CD14-positive monocyte (primary cell): ENCODE measurements around the gene CHAF1A. TPM values are rescaled to one million over a fixed set of nuclear protein-coding genes. Genes with fewer than 3 reads are reported as not detected.
A peak's percentile ranks its signal among the peaks of the same experiment; 100 is the strongest.

Experiments used
- DNase-seq, 3 donors: peaks; one replicate each; pipeline ENCODE4 v3.0.0-alpha.2; 2011 to 2022
- H2AFZ ChIP-seq: 2 replicates; pipeline ENCODE4 v1.6.0; 2012; ENCODE audit warnings: mild to moderate bottlenecking, low read depth, low read length, inconsistent platforms; ENCODE audit not compliant: insufficient read depth, poor library complexity, severe bottlenecking
- H3K27ac ChIP-seq, 2 donors: 1 replicate in 1 of 2; 2 replicates in 1 of 2; pipeline ENCODE4 v1.5.1; 2012 to 2013; ENCODE audit warnings: low read length in 2 of 2, control low read depth in 1 of 2, inconsistent platforms in 1 of 2, low read depth in 1 of 2, mild to moderate bottlenecking in 1 of 2
- H3K27me3 ChIP-seq, 2 donors: one replicate each; pipeline versions ENCODE4 v1.6.0 to v1.6.1; 2011 to 2013; ENCODE audit warnings: low read length in 2 of 2; ENCODE audit not compliant: control insufficient read depth in 2 of 2, insufficient read depth in 2 of 2
- H3K36me3 ChIP-seq, 2 donors: replicated peaks in 1 of 2; 1 replicate in 1 of 2; 2 replicates in 1 of 2; pipeline versions ENCODE4 v1.5.1 to v1.6.1; 2012 to 2013; ENCODE audit warnings: low read length in 2 of 2, control low read depth in 1 of 2, inconsistent platforms in 1 of 2, mild to moderate bottlenecking in 1 of 2; ENCODE audit not compliant: insufficient read depth in 2 of 2, control insufficient read depth in 1 of 2
- H3K4me1 ChIP-seq, 2 donors: 1 replicate in 1 of 2; 2 replicates in 1 of 2; pipeline versions ENCODE4 v1.5.1 to v1.6.1; 2012 to 2013; ENCODE audit warnings: low read length in 2 of 2, control low read depth in 1 of 2, inconsistent platforms in 1 of 2, mild to moderate bottlenecking in 1 of 2, moderate library complexity in 1 of 2; ENCODE audit not compliant: insufficient read depth in 2 of 2, control insufficient read depth in 1 of 2
- H3K4me2 ChIP-seq: replicated peaks from 2 replicates; pipeline ENCODE3; 2012; ENCODE audit warnings: low read length, moderate library complexity, mild to moderate bottlenecking; ENCODE audit not compliant: poor library complexity, severe bottlenecking; ENCODE audit errors: extremely low read depth
- H3K4me3 ChIP-seq, 3 experiments: fragments of 200-600 bp in 1 of 3; sonication (generic) in 1 of 3; replicated peaks in 1 of 3; 1 replicate in 2 of 3; 2 replicates in 1 of 3; pipeline ENCODE4 v1.5.1; 2011 to 2013; ENCODE audit warnings: low read length in 3 of 3, mild to moderate bottlenecking in 3 of 3, control low read depth in 2 of 3, low read depth in 2 of 3, inconsistent platforms in 1 of 3, moderate library complexity in 1 of 3
- H3K79me2 ChIP-seq: 2 replicates; pipeline ENCODE4 v1.6.0; 2012; ENCODE audit warnings: mild to moderate bottlenecking, control low read depth, inconsistent platforms, low read length, moderate library complexity; ENCODE audit not compliant: insufficient read depth
- H3K9ac ChIP-seq: 2 replicates; pipeline ENCODE4 v1.6.0; 2017; ENCODE audit warnings: low read length, mild to moderate bottlenecking; ENCODE audit not compliant: insufficient read depth, poor library complexity, severe bottlenecking
- H3K9me3 ChIP-seq, 2 donors: replicated peaks in 1 of 2; 1 replicate in 1 of 2; 2 replicates in 1 of 2; pipeline versions ENCODE4 v1.5.1 to v1.6.1; 2012 to 2013; ENCODE audit warnings: low read length in 2 of 2, control low read depth in 1 of 2; ENCODE audit not compliant: control insufficient read depth in 1 of 2, insufficient read depth in 1 of 2
- H4K20me1 ChIP-seq: 2 replicates; pipeline ENCODE4 v1.6.0; 2012; ENCODE audit warnings: mild to moderate bottlenecking, low read length, control low read depth, moderate library complexity; ENCODE audit not compliant: insufficient read depth
- H3K27ac Mint-ChIP-seq, 7 donors: one replicate each; pipeline ENCODE4 v1.8.0; 2020; ENCODE audit warnings: mild to moderate bottlenecking in 7 of 7, mixed read lengths in 7 of 7, moderate library complexity in 6 of 7, inconsistent platforms in 2 of 7
- H3K27me3 Mint-ChIP-seq, 3 donors: one replicate each; pipeline ENCODE4 v1.8.0; 2021 to 2022; ENCODE audit warnings: low read depth in 3 of 3, mild to moderate bottlenecking in 3 of 3, mixed read lengths in 3 of 3, moderate library complexity in 3 of 3, inconsistent platforms in 1 of 3
- H3K36me3 Mint-ChIP-seq, 2 donors: one replicate each; pipeline ENCODE4 v1.8.0; 2020; ENCODE audit warnings: mixed read lengths in 2 of 2, inconsistent platforms in 1 of 2, mild to moderate bottlenecking in 1 of 2
- H3K4me1 Mint-ChIP-seq: one replicate; pipeline ENCODE4 v1.8.0; 2020; ENCODE audit warnings: mild to moderate bottlenecking, mixed read lengths
- H3K4me3 Mint-ChIP-seq, 2 donors: one replicate each; pipeline ENCODE4 v1.8.0; 2020; ENCODE audit warnings: mild to moderate bottlenecking in 2 of 2, mixed read lengths in 2 of 2, moderate library complexity in 1 of 2
- H3K9me3 Mint-ChIP-seq, 7 donors: one replicate each; pipeline ENCODE4 v1.8.0; 2020 to 2022; ENCODE audit warnings: mixed read lengths in 7 of 7, mild to moderate bottlenecking in 6 of 7, moderate library complexity in 6 of 7, inconsistent platforms in 2 of 7
- CTCF ChIP-seq: fragments of 200-600 bp; IDR thresholded peaks from one replicate; pipeline ENCODE4 v1.8.0; 2022; ENCODE audit warnings: antibody characterized with exemption, mild to moderate bottlenecking
- WGBS: methylation state at CpG from one replicate; pipeline ENCODE4 v1.1.5; 2013; ENCODE audit warnings: missing lambda C conversion rate; ENCODE audit not compliant: insufficient coverage; 5-methylcytosine and 5-hydroxymethylcytosine counted together
- intact Hi-C, 2 donors: fragments of 100-400 bp; cut with micrococcal nuclease; formaldehyde crosslinking; loops; one replicate each; pipeline versions ENCODE4 v1.15.0 to v1.15.1; 2023
- polyA plus RNA-seq, 3 donors: library from polyadenylated mRNA; depleted of rRNA in 1 of 3; unstranded in 2 of 3; stranded (reverse) in 1 of 3; fragments of 300-500 nt in 2 of 3; fragments of >200 nt in 1 of 3; fragmentation: Illumina TruSeq in 2 of 3; gene quantifications; 1 replicate in 2 of 3; 2 replicates in 1 of 3; pipeline ENCODE4 v1.2.3, GENCODE V29; 2012 to 2021

Gene CHAF1A
- polyA plus RNA-seq, 3 donors = 4.4 to 26.4 (median 5.4) TPM

GRCh38 chr19:4456843-4457653, 54.6 kb downstream of the CHAF1A start:
- Mint-ChIP-seq H3K27me3 (peaks cover 0 to 1% (median 1%) of the 10 kb centered on the region in 3 donors), H3K36me3 (peaks cover 13 to 30% of the 10 kb centered on the region in 2 donors), H3K4me1 (peaks cover 19% of the 10 kb centered on the region), H3K9me3 (no peaks in the 10 kb centered on the region), H3K4me3 (peak overlapping the region; percentile 94 to 97), H3K27ac (peak overlapping the region; percentile 90 to 96 (median 91))
- Histone ChIP-seq H3K27me3 (no peaks in the 10 kb centered on the region), H3K9ac (peak overlapping the region; percentile 61), H3K27ac (peak overlapping the region; percentile 66 to 78), H3K79me2 (peaks cover 23% of the 10 kb centered on the region), H3K4me2 (peak overlapping the region; percentile 97), H3K4me3 (peak overlapping the region; percentile 65 to 87 (median 76)), H3K4me1 (peaks cover 20 to 22% of the 10 kb centered on the region in 2 donors), H3K9me3 (no peaks in the 10 kb centered on the region), H2AFZ (peak overlapping the region; percentile 61), H3K36me3 (peaks cover 21 to 28% of the 10 kb centered on the region in 2 donors), H4K20me1 (peaks cover 50% of the 10 kb centered on the region)
- TF ChIP-seq CTCF = no peak
- under 1% methylated on average over 28 of the region's 53 CpGs for WGBS
- no peak for DNase-seq
- intact Hi-C loops = loop anchor here (1.0 to 5.0 kb wide), 6 partner anchors 14 to 210 kb away; partner anchors contain the start of genes CHAF1A (in 2 of the 2), MPND (in 1 of the 2), SH3GL1 (in 1 of the 2) and YJU2 (in 1 of the 2)

DNA sequence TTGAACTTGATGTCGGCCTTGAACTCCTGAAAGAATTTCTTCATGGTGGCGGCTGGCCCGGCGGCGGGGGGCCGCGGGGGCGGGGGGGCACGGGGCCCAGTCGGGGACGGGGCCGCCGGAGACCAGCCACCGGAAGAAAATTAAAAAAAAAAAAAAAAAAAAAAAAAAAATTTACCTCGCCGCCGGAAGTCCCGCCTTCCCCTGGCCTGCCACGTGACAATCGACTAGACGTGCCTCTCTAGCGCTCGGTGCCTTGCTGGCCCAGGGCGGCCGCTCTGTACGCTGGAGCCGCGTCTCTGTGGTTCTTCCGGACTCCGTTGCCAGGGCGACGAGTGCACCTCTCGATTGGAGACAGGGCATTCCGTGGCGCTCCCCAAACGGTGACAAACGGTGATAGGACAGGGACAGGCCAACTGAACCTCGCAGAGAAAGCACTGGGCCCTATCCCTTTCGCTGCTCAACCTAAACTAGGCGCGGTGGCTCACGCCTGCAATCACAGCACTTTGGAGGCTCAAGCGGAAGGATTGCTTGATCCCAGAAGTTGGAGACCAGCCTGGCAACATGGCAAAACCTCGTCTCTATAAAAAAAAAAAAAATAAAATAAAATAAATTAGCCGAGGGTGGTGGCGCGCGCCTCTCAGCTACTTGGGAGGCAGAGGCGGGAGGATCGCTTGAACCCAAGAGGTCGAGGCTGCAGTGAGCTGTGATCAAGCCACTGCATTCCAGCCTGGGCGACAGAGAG, 55.4 kb downstream of the CHAF1A start, which contains the start of gene UBXN6:
Gene UBXN6 (minus strand): TSS at position 141 of the 742 bp plus-strand sequence. CDS start 97 bp downstream, at position 44.
- TF ChIP-seq CTCF = no peak

More for the DNA sequence above, 55.4 kb downstream of the CHAF1A start, which contains the start of gene UBXN6:
- H3K4me2 ChIP-seq = peak within 1 kb of the TSS; percentile 97
- WGBS = 16% methylated on average over 32 of the region's 52 CpGs
- H3K4me1 ChIP-seq = peaks cover 20 to 22% of the 10 kb centered on the region in 2 donors
- H3K9ac ChIP-seq = peak within 1 kb of the TSS; percentile 61
- H3K9me3 ChIP-seq = no peaks in the 10 kb centered on the region
- peaks cover 42% of the 10 kb centered on the region for H4K20me1 ChIP-seq
- Mint-ChIP-seq H3K27me3 (peaks cover 0 to 4% (median 3%) of the 10 kb centered on the region in 3 donors), H3K4me1 (peaks cover 19% of the 10 kb centered on the region), H3K4me3 (peak within 1 kb of the TSS; percentile 94 to 97), H3K9me3 (no peaks in the 10 kb centered on the region), H3K36me3 (peaks cover 5 to 22% of the 10 kb centered on the region in 2 donors), H3K27ac (peak within 1 kb of the TSS; percentile 91 to 96 (median 92))
- peaks cover 23% of the 10 kb centered on the region for H3K79me2 ChIP-seq
- H3K36me3 ChIP-seq = peaks cover 13 to 20% of the 10 kb centered on the region in 2 donors
- peak within 1 kb of the TSS; percentile 81 for H2AFZ ChIP-seq
- intact Hi-C loops = loop anchor here (1.0 to 5.0 kb wide), 6 partner anchors 13 to 211 kb away; partner anchors contain the start of genes CHAF1A (in 2 of the 2), MPND (in 1 of the 2), SH3GL1 (in 1 of the 2) and YJU2 (in 1 of the 2)
- H3K27ac ChIP-seq = peak within 1 kb of the TSS; percentile 66 to 78
- peak; percentile 97 to 98 (median 98) for DNase-seq
- peak within 1 kb of the TSS; percentile 65 to 87 (median 76) for H3K4me3 ChIP-seq
- H3K27me3 ChIP-seq = no peaks in the 10 kb centered on the region
